ENCODE results near the gene ARHGAP26. TPM values are rescaled to one million over a fixed set of nuclear protein-coding genes. Genes with fewer than 3 reads are reported as not detected.
A peak's percentile ranks its signal among the peaks of the same experiment; 100 is the strongest.

ARHGAP26 gene
- total RNA-seq, 1 donor from 2014 or later, result 18.7 TPM

DNA sequence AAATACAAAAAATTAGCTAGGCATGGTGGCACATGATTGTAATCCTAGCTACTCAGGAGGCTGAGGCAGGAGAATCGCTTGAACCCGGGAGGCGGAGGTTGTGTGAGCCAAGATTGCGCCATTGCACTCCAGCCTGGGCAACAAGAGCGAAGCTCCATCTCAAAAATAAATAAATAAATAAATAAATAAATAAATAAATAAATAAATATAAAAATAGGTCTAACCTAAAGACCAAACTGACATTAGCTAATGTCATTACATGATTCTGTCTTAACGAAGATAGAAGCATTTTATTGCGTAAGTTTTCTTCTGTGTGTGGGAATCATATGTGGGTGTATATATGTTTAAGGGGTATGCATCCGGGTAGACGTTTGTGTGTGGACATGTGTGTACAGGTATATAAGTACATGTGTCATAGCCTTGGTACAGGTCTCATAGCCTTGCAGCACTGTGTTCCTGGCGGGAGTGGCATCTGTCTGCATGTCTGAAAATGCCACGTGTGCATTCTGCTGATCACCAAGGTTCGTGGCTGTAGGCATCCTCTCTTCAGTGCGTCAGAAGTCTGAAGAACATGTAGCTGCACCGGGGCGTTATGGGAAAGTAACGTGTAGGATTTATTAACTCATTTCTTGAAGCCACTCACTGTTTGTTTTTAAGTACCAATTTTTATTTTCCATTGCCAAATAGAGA lies 335.2 kb downstream of the ARHGAP26 start:
- TF ChIP-seq, protein P1, sequence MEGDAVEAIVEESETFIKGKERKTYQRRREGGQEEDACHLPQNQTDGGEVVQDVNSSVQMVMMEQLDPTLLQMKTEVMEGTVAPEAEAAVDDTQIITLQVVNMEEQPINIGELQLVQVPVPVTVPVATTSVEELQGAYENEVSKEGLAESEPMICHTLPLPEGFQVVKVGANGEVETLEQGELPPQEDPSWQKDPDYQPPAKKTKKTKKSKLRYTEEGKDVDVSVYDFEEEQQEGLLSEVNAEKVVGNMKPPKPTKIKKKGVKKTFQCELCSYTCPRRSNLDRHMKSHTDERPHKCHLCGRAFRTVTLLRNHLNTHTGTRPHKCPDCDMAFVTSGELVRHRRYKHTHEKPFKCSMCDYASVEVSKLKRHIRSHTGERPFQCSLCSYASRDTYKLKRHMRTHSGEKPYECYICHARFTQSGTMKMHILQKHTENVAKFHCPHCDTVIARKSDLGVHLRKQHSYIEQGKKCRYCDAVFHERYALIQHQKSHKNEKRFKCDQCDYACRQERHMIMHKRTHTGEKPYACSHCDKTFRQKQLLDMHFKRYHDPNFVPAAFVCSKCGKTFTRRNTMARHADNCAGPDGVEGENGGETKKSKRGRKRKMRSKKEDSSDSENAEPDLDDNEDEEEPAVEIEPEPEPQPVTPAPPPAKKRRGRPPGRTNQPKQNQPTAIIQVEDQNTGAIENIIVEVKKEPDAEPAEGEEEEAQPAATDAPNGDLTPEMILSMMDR (conservative IDR thresholded peaks at IDR 0.05), result no peak
- H3K9me3 Mint-ChIP-seq, result no peaks in the 10 kb centered on the region
- no peaks in the 10 kb centered on the region for H3K27me3 Mint-ChIP-seq
- peaks cover 27% of the 10 kb centered on the region for H3K4me1 Mint-ChIP-seq (ENCODE audit: unreplicated experiment)
- no peak for DNase-seq (ENCODE audit: extremely low spot score, unreplicated experiment)
- peaks cover 7% of the 10 kb centered on the region for H3K36me3 Mint-ChIP-seq
- no peak overlapping the region for H3K4me3 Mint-ChIP-seq
- H3K27ac Mint-ChIP-seq, result no peak overlapping the region

DNA sequence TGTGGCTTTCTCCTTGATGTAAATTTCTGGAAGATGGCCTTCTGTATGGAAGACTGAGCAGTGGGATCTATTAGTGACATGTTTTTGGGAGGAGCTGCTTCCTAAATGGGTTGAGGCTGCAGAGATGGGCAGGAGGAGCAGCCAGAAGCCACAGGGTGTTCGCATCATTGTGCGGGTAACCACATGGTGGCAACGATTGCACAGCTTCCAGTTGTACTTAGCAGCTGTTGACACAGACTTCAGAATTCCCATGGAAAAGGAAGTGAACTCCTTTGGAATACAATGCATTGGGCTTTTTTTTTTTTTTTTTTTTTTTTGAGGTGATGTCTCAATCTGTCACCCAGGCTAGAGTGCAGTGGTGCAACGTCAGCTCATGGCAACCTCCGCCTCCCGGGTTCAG lies 336.0 kb downstream of the ARHGAP26 start:
- Mint-ChIP-seq H3K27ac (no peak overlapping the region), H3K36me3 (peaks cover 7% of the 10 kb centered on the region)
- TF ChIP-seq, protein P1 (conservative IDR thresholded peaks at IDR 0.05), result peak; percentile 36

DNA sequence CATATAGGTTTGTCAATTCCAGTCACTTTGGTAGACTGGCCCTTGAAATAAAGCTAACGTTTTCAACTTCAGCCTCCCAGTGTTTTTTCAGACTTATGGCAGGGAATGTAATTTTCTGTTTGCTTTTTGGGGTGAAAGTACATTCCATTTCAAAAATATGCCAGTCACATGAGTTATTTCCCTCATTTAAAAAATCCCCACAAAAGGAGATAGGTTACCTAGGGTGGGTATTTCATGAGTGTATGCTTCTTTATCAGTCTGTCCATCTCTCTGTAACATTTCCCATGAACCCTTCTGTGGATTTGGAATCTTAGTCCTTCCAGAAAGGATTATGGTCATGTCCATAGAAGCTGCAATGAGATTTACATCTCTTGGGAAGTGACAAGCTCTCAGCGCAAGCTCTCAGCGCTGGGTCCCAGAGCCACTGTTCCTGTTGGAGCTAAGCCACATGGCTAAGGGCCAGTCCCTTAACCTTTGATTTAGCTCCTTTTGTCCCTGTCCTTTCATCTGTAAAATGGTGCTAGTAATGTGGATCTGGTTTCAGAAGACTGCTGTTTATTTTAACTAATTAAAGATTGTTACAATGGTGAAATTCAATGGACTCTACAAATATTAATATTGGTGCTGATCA lies 338.4 kb downstream of the ARHGAP26 start:
- TF ChIP-seq, protein P1 (conservative IDR thresholded peaks at IDR 0.05), result no peak
- Mint-ChIP-seq H3K27ac (no peak overlapping the region), H3K9me3 (no peaks in the 10 kb centered on the region), H3K27me3 (no peaks in the 10 kb centered on the region), H3K4me3 (no peak overlapping the region), H3K36me3 (peaks cover 7% of the 10 kb centered on the region), H3K4me1 (ENCODE audit: unreplicated experiment) (peaks cover 23% of the 10 kb centered on the region)
- DNase-seq (ENCODE audit: extremely low spot score, unreplicated experiment), result no peak

More for the DNA sequence above, 336.0 kb downstream of the ARHGAP26 start:
- Mint-ChIP-seq H3K27me3 (no peaks in the 10 kb centered on the region), H3K4me1 (ENCODE audit: unreplicated experiment) (peaks cover 28% of the 10 kb centered on the region), H3K4me3 (no peak overlapping the region), H3K9me3 (no peaks in the 10 kb centered on the region)
- no peak for DNase-seq (ENCODE audit: extremely low spot score, unreplicated experiment)

DNA sequence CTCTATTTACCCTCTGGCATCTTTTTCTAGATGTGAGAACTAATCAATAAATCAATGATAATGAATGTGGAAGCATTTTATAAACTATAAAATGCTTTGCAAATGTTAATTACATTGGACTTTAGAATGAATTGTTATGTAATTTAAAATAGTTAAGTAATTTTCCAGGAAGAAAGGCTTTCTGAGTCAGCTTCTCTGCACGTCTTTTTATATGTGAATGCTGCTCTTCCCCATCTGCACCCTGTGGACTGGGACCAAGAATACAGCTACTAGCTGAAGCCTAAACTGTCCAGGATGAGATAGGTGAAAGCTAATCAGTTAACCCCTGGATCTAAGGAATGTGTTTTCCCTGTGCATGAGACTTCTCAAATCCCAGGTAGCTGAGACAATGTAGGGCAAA lies 340.4 kb downstream of the ARHGAP26 start:
- H3K4me3 Mint-ChIP-seq, result no peak overlapping the region
- TF ChIP-seq, protein P1 (conservative IDR thresholded peaks at IDR 0.05), result no peak
- H3K4me1 Mint-ChIP-seq (ENCODE audit: unreplicated experiment), result peaks cover 23% of the 10 kb centered on the region
- peaks cover 7% of the 10 kb centered on the region for H3K36me3 Mint-ChIP-seq
- no peaks in the 10 kb centered on the region for H3K9me3 Mint-ChIP-seq
- DNase-seq (ENCODE audit: extremely low spot score, unreplicated experiment), result no peak
- H3K27me3 Mint-ChIP-seq, result no peaks in the 10 kb centered on the region
- H3K27ac Mint-ChIP-seq, result no peak overlapping the region

DNA sequence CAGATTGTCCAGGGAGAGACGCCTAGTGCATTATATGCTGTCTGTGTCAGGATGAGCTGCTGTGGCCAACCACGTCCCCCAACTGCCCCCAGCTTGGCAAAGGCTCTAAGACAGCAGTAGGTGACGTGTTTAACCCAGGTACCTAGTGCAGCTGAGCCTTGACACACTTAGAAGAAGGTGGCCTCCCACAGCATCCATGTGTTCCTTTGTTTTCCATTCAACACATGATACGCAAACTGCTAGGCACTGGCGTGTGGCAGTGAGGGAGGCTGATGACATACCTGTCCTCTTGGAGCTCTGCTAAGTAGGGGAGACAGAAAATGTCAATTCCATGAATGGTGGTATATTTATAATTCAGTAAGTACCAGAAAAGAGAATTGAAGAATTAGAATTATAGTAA lies 341.6 kb downstream of the ARHGAP26 start:
- DNase-seq (ENCODE audit: extremely low spot score, unreplicated experiment), result no peak
- Mint-ChIP-seq H3K36me3 (peaks cover 3% of the 10 kb centered on the region), H3K4me3 (no peak overlapping the region), H3K9me3 (no peaks in the 10 kb centered on the region), H3K4me1 (ENCODE audit: unreplicated experiment) (peaks cover 21% of the 10 kb centered on the region), H3K27ac (no peak overlapping the region), H3K27me3 (no peaks in the 10 kb centered on the region)
- TF ChIP-seq, protein P1 (conservative IDR thresholded peaks at IDR 0.05), result no peak

Measured in type B pancreatic cell (in vitro differentiated cells).